ENCODE measurements around the gene DUSP16.
"Not testable (repeated sequence)": the region's sequence is repeated elsewhere in the genome, so short reads cannot be mapped to it uniquely, and the experiment has no call there.

DUSP16 gene

GRCh38 chr12:12505544-12506495 lies 56.8 kb downstream of the DUSP16 start:
- Mint-ChIP-seq H3K27ac (peak overlapping the region; percentile 69), H3K27me3 (no peaks in the 10 kb centered on the region)

GRCh38 chr12:12503384-12504078 lies 59.1 kb downstream of the DUSP16 start:
- peaks cover 11% of the 10 kb centered on the region for H3K36me3 Mint-ChIP-seq
- H3K4me1 Mint-ChIP-seq, result peaks cover 62% of the 10 kb centered on the region
- H3K4me3 Mint-ChIP-seq, result no peak overlapping the region
- H3K27ac Mint-ChIP-seq, result peak overlapping the region; percentile 81
- no peaks in the 10 kb centered on the region for H3K27me3 Mint-ChIP-seq
- H3K9me3 Mint-ChIP-seq, result no peaks in the 10 kb centered on the region

More at GRCh38 chr12:12505544-12506495, 56.8 kb downstream of the DUSP16 start:
- peaks cover 62% of the 10 kb centered on the region for H3K4me1 Mint-ChIP-seq
- H3K4me3 Mint-ChIP-seq, result peak overlapping the region; percentile 54
- H3K36me3 Mint-ChIP-seq, result peaks cover 8% of the 10 kb centered on the region
- no peaks in the 10 kb centered on the region for H3K9me3 Mint-ChIP-seq

- Mint-ChIP-seq H3K27ac (peak overlapping the region; percentile 78), H3K4me1 (peaks cover 55% of the 10 kb centered on the region), H3K36me3 (peaks cover 7% of the 10 kb centered on the region), H3K4me3 (no peak overlapping the region), H3K9me3 (no peaks in the 10 kb centered on the region), H3K27me3 (no peaks in the 10 kb centered on the region)
These were observed 59.9 kb downstream of the DUSP16 start for GRCh38 chr12:12502815-12503151.

GRCh38 chr12:12502130-12502814 lies 60.4 kb downstream of the DUSP16 start:
- H3K27me3 Mint-ChIP-seq, H3K36me3 Mint-ChIP-seq, H3K9me3 Mint-ChIP-seq, H3K4me3 Mint-ChIP-seq: not testable (repeated sequence)
- Mint-ChIP-seq H3K4me1 (peaks cover 55% of the 10 kb centered on the region), H3K27ac (peak overlapping the region; percentile 78)

- Mint-ChIP-seq H3K9me3 (no peaks in the 10 kb centered on the region), H3K27me3 (no peaks in the 10 kb centered on the region), H3K4me3 (no peak overlapping the region), H3K4me1 (peaks cover 46% of the 10 kb centered on the region), H3K27ac (peak overlapping the region; percentile 60), H3K36me3 (peaks cover 7% of the 10 kb centered on the region)
These were observed 61.5 kb downstream of the DUSP16 start for GRCh38 chr12:12501121-12501520.

- peaks cover 35% of the 10 kb centered on the region for H3K4me1 Mint-ChIP-seq
- H3K27me3 Mint-ChIP-seq, result no peaks in the 10 kb centered on the region
- no peaks in the 10 kb centered on the region for H3K9me3 Mint-ChIP-seq
- H3K36me3 Mint-ChIP-seq, result peaks cover 5% of the 10 kb centered on the region
- peak overlapping the region; percentile 20 for H3K27ac Mint-ChIP-seq
- H3K4me3 Mint-ChIP-seq, result no peak overlapping the region
These were observed 62.6 kb downstream of the DUSP16 start for GRCh38 chr12:12499909-12500604.

- Mint-ChIP-seq H3K27ac (no peak overlapping the region), H3K9me3 (no peaks in the 10 kb centered on the region), H3K36me3 (peaks cover 5% of the 10 kb centered on the region), H3K4me1 (peaks cover 25% of the 10 kb centered on the region), H3K4me3 (no peak overlapping the region), H3K27me3 (no peaks in the 10 kb centered on the region)
These were observed 64.5 kb downstream of the DUSP16 start for GRCh38 chr12:12498210-12498609.

GRCh38 chr12:12495536-12495935 lies 67.1 kb downstream of the DUSP16 start:
- Mint-ChIP-seq H3K4me1 (peaks cover 10% of the 10 kb centered on the region), H3K27me3 (no peaks in the 10 kb centered on the region), H3K9me3 (no peaks in the 10 kb centered on the region), H3K36me3 (peaks cover 3% of the 10 kb centered on the region), H3K4me3 (no peak overlapping the region), H3K27ac (no peak overlapping the region)

- H3K36me3 Mint-ChIP-seq, result no peaks in the 10 kb centered on the region
- H3K9me3 Mint-ChIP-seq, result no peaks in the 10 kb centered on the region
- H3K27ac Mint-ChIP-seq, result no peak overlapping the region
These were observed 70.1 kb downstream of the DUSP16 start for GRCh38 chr12:12492547-12492946.

GRCh38 chr12:12491606-12492005 lies 71.1 kb downstream of the DUSP16 start:
- Mint-ChIP-seq H3K4me1 (peaks cover 10% of the 10 kb centered on the region), H3K27ac (no peak overlapping the region), H3K4me3 (no peak overlapping the region), H3K36me3 (no peaks in the 10 kb centered on the region), H3K27me3 (no peaks in the 10 kb centered on the region), H3K9me3 (no peaks in the 10 kb centered on the region)

More at GRCh38 chr12:12492547-12492946, 70.1 kb downstream of the DUSP16 start:
- Mint-ChIP-seq H3K4me1 (peaks cover 10% of the 10 kb centered on the region), H3K4me3 (no peak overlapping the region), H3K27me3 (no peaks in the 10 kb centered on the region)

GRCh38 chr12:12488823-12489550 lies 73.7 kb downstream of the DUSP16 start:
- no peaks in the 10 kb centered on the region for H3K27me3 Mint-ChIP-seq
- no peak overlapping the region for H3K4me3 Mint-ChIP-seq
- H3K9me3 Mint-ChIP-seq, result no peaks in the 10 kb centered on the region
- H3K36me3 Mint-ChIP-seq, result peaks cover 3% of the 10 kb centered on the region
- peaks cover 14% of the 10 kb centered on the region for H3K4me1 Mint-ChIP-seq
- no peak overlapping the region for H3K27ac Mint-ChIP-seq

- Mint-ChIP-seq H3K27me3 (no peaks in the 10 kb centered on the region), H3K4me1 (peaks cover 21% of the 10 kb centered on the region), H3K27ac (no peak overlapping the region), H3K4me3 (no peak overlapping the region), H3K36me3 (peaks cover 4% of the 10 kb centered on the region), H3K9me3 (no peaks in the 10 kb centered on the region)
These were observed 74.4 kb downstream of the DUSP16 start for GRCh38 chr12:12488296-12488695.

- peak overlapping the region; percentile 9 for H3K27ac Mint-ChIP-seq
- H3K9me3 Mint-ChIP-seq, result no peaks in the 10 kb centered on the region
- peaks cover 4% of the 10 kb centered on the region for H3K36me3 Mint-ChIP-seq
- H3K27me3 Mint-ChIP-seq, result no peaks in the 10 kb centered on the region
- peaks cover 29% of the 10 kb centered on the region for H3K4me1 Mint-ChIP-seq
- H3K4me3 Mint-ChIP-seq, result no peak overlapping the region
These were observed 75.2 kb downstream of the DUSP16 start for GRCh38 chr12:12487490-12487889.

GRCh38 chr12:12486661-12487240 lies 75.9 kb downstream of the DUSP16 start:
- Mint-ChIP-seq H3K27ac (no peak overlapping the region), H3K4me1 (peaks cover 36% of the 10 kb centered on the region), H3K36me3 (peaks cover 6% of the 10 kb centered on the region), H3K9me3 (no peaks in the 10 kb centered on the region), H3K27me3 (no peaks in the 10 kb centered on the region), H3K4me3 (no peak overlapping the region)

Data from activated naive CD4-positive, alpha-beta T cell treated with anti-CD3 and anti-CD28 coated beads, Interleukin-2, amount 50 U/mL, for 24 hours (primary cell).